Measurements from ENCODE around the gene ODC1.

ODC1 gene

GRCh38 chr2:10433264-10433946 lies 14.7 kb downstream of the ODC1 start:
- no peak for DNase-seq

- DNase-seq = no peak
These were observed 15.6 kb downstream of the ODC1 start for GRCh38 chr2:10432311-10433181.

- DNase-seq = no peak
These were observed 16.3 kb downstream of the ODC1 start for GRCh38 chr2:10431797-10432196.

GRCh38 chr2:10430886-10431622 lies 17.1 kb downstream of the ODC1 start:
- DNase-seq = no peak

- no peak for DNase-seq
These were observed 19.2 kb downstream of the ODC1 start for GRCh38 chr2:10428924-10429323.

GRCh38 chr2:10428355-10428754 lies 19.8 kb downstream of the ODC1 start:
- no peak for DNase-seq

- DNase-seq = no peak
These were observed 20.5 kb downstream of the ODC1 start for GRCh38 chr2:10427618-10427949.

GRCh38 chr2:10426726-10427617 lies 21.2 kb downstream of the ODC1 start:
- no peak for DNase-seq

GRCh38 chr2:10425699-10426098 lies 22.4 kb downstream of the ODC1 start:
- DNase-seq = no peak

- DNase-seq = no peak
These were observed 23.1 kb downstream of the ODC1 start for GRCh38 chr2:10424916-10425505.

- no peak for DNase-seq
These were observed 24.1 kb downstream of the ODC1 start for GRCh38 chr2:10424051-10424450.

- DNase-seq = no peak
These were observed 24.7 kb downstream of the ODC1 start for GRCh38 chr2:10423400-10423774.

GRCh38 chr2:10422732-10423399 lies 25.3 kb downstream of the ODC1 start:
- DNase-seq = no peak

- no peak for DNase-seq
These were observed 25.9 kb downstream of the ODC1 start for GRCh38 chr2:10422251-10422650.

- DNase-seq = no peak
These were observed 28.4 kb downstream of the ODC1 start for GRCh38 chr2:10419553-10420257.

GRCh38 chr2:10417551-10418335 lies 30.4 kb downstream of the ODC1 start:
- DNase-seq = no peak

- DNase-seq = no peak
These were observed 32.5 kb downstream of the ODC1 start for GRCh38 chr2:10415640-10416039.

- DNase-seq = no peak
These were observed 33.1 kb downstream of the ODC1 start for GRCh38 chr2:10415048-10415447.

GRCh38 chr2:10414591-10414990 lies 33.5 kb downstream of the ODC1 start:
- no peak for DNase-seq

GRCh38 chr2:10413991-10414451 lies 34.1 kb downstream of the ODC1 start:
- no peak for DNase-seq

All from activated CD8-positive, alpha-beta memory T cell treated with anti-CD3 and anti-CD28 coated beads, Interleukin-2, amount 50 U/mL, for 4 hours (primary cell).